Stimulated activated CD4-positive, alpha-beta T cell treated with anti-CD3 and anti-CD28 coated beads, Interleukin-1b, Interleukin-23, amount 100 ng/mL, for 48 hours (primary cell): ENCODE data around the gene MTMR2.
A peak's percentile ranks its signal among the peaks of the same experiment; 100 is the strongest.

ENCODE experiments used
- DNase-seq: peaks from one replicate; pipeline ENCODE4 v3.0.0-alpha.2; 2020

Gene MTMR2

DNA sequence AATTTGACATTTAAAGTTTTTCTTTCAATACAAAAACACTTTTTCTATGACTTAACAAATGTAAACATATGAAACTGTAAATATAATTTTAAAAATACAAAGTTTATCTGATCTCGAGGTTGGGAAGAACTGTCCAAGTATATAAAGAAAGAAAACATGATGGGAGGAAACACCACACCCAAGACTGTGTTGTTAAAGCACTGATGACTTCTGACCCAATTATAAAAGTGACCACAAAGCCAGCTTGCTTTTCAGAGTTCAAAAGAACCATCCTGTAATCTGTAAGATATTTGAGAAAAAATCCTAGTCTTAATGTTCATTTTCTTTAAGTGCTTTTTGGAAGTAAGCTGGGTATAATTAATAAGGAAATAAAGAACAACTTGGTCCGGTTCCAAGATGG is 118.0 kb downstream of the MTMR2 start:
- DNase-seq, result no peak

DNA sequence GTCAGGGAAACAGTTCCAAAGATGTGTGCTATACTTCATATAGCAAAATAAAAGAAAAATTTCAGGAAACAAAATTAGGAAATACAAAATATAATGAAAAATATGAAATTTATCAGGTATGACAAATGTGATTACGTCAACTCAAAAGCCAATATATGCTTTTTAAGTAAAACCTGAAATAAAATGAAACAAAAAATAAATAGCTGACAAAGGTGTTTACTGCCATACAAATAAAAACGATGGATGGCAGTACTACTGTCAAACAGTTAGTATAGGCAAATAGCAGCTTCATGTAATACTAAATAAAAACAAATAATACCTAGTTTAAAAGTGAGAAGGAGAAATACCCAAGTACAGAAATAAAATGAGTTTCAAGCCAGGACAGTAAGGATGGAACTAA is 119.9 kb downstream of the MTMR2 start:
- DNase-seq, result no peak

DNA sequence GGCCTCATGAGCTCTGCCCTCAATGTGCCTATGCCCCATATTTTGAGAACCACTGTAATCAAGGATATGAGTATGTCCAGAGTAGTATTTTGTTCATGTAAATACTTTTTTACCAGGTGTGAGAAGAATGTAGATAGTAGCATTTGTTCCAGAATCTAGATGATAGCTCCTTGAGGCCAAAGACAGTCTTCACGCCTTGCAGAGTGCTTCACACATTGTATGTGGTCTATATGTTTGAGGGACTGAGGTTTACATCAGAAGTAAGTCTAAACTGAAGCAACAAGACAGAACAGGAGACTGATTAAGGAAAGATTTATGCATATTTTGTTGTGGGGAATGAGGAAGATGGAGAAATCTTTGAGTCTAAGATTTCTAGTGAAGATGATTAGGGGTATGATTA is 121.1 kb downstream of the MTMR2 start:
- no peak for DNase-seq

DNA sequence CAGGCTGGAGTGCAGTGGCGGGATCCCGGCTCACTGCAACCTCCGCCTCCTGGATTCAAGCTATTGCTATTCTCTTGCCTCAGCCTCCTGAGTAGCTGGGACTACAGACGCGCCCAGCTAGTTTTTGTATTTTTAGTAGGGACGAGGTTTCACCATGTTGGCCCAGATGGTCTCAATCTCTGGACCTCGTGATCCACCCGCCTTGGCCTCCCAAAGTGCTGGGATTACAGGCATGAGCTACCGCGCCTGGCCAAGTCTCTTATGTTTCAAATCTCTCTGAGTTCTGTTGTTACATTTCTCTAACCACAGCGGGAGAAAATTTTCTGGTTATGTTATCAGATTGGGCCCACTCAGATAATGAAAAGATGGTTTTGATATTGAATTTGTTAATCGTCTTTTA is 123.5 kb downstream of the MTMR2 start:
- no peak for DNase-seq

DNA sequence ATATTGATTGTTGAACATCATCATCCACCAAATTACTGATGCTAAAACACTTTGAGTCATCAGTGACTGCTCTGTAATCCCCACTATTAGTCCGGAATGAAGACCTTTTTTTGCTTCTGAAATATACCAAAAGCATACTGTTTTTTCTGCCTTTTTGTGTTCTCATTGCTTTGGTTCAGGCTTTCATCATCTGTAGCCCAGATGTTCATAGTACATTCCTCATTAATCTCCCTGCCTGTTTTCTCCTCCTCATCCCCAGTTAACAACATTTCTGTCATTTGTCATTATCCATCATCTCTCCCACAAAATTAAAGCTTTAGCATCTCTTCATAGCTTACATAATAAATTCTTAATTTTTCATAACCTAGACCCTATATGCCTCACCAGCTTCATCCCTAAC is 124.4 kb downstream of the MTMR2 start:
- DNase-seq, result no peak

DNA sequence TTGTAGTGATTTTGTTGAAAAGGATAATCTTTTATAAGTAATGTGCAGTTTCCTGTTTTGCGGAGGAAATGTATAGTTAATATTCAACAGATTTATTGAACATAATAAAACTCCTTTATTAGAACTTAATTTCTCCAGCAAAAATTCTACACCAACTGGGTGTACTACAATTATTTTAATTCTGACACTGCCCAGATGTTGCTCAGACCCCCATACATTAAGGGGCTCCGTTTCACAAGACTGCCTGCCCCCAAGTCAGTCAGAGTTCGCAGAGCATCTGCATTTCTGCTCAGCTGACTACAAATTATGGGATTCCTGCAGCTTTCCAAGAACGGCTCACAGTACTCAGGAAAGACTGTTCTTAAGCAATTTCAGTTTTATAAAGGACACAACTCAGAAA is 127.4 kb downstream of the MTMR2 start:
- DNase-seq, result no peak

DNA sequence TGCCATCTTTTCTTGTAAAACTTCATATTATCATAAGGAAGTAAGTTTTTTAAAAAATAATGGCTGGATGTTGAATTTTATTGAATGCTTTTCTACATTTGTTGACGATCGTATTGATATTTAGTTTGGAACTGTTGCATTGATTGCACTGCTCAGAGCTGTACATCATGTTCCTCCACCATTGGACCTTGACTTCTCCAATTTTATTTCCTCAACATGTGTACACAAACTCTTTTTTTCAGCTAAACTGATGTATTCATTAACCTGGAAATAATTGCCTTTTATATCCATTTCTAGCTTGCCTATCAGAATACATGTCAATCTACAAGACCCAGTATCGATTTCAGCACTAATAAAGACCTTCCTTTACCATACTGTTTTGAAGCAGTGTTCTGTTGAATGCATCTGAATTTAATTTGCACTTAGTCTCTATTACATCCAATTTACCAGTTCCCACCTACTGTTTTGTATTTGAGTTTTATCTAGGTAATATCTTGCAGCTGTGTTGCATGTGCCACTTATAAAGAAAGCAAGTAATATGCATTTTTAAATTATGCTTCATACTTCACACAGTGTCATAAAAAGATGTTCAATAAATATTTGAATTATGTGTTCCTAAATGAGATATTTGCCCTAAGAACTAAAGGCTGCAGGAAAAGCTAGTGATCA is 128.1 kb downstream of the MTMR2 start:
- no peak for DNase-seq

DNA sequence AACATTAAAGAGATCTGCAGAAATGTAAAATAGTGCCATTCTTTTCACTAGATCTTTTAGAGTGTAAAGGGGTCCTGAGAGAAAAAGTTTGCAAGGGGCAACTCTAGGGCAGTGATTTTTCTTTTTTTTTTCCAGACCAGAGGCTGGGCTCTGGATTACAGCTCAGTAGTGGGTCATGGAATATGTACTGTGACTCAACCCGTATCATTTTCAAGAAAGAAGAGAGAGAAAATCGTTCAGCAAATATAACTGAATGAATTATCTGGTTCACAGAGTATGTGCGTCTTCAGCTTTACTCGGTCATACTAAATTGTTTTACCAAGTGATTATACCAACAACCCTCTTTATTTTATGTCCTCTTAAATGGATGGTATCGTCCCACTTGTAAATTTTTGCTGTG is 129.8 kb downstream of the MTMR2 start:
- DNase-seq, result no peak

DNA sequence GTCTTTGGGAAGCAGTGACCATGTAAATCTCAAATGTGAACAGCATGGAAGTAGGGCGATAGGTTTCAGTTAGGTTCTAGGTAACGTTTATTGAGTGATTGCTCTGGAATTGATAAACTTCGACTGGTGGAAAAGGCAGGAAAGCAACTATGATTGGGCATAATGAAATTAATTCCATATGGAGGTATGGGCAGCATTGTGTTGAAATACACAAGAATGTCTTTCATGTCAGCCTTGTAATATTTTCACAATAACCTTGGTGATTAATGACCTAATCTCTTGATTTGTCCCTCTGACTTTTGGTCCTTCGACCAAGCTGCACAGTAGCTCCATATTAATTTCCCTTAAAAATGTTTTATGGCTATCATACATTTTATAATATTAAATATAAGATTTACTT is 130.8 kb downstream of the MTMR2 start:
- no peak for DNase-seq

DNA sequence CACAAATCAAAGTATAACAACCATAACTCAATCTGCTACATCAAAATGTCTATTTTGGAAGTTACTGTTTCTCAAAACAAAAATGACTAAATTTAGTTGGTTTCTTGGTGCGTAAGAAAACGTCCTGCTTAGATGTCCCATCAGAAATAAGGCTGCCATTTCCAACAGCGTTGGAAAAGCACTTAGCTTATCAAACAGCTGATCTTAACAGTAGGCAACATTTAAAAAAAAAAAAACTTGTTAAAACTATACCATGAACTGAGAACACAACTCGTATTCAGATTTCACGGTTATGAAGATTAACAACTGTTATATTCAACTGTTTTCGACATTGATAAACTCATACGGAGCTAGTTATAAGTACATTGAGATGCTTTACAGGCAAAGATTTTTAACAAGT is 131.2 kb downstream of the MTMR2 start:
- no peak for DNase-seq

DNA sequence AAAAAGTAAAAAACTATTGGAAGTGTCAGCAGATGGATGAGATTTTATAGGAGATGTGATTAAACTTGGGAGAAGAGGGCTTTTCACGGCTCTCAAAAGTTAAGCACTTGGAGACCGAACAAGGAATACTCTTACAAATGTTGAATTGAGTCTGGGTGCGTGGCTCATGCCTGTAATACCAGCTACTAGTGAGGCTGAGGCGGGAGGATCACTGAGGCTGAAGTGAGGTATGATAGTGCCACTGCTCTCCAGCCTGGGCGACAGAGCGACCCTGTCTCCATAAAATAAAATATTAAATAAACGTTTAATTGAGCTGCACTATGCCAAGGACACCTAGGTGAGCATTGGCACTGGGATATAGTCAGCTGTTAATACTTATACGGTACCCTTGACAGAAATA is 131.7 kb downstream of the MTMR2 start:
- no peak for DNase-seq

DNA sequence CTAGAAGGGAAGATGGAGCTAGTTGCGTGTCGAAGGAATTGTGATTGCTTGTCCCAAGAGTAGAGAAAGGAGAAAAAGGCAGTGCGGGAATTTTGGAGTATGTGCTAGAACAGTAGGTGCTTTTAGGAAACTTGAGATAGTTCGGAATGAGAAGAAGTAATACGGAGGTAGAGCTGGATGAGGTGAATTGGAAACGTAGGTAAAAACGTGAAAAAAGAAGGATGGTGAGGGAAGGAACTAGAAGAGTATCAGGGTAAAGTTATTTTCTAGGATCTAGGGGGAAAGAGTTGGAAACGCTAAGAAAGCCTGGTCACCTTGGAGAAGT is 132.2 kb downstream of the MTMR2 start:
- DNase-seq, result no peak

DNA sequence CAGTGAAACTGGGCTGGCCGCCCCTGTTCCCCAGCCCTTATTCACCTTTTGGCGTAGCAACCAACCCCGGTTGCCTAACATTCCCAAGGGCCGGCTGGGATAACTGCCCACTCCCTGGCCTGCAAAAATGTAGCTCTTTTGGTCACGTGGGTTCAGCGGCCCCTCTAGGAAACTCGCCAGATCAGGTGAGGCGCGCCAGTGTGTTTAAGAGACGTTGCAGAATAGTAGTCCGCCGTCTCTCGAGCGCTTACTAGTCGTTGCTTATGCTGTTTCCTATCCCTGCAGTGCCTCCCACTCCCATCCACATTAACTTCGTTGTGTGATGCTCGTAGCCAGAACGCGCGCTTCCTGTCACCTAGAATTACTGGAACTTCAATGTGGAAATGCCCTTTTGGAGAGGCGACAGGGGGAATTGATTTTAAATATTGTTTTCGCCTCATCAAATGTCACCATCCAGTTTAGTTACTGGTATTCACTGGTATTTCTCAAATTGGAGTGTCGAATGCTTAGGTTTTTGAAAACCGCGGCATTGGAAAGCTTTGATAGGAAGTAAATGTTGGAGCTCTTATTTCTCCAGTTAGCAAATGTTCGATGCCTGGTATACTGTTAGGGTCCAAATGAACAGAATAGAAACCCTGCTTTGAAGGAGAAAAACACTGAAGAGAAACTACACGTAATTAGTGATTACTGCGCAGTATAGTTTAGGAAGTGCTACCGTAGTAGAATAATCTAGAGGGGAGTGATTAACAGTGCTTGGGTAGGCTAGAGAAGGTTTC is 132.8 kb downstream of the MTMR2 start:
- DNase-seq, result peak; percentile 66

DNA sequence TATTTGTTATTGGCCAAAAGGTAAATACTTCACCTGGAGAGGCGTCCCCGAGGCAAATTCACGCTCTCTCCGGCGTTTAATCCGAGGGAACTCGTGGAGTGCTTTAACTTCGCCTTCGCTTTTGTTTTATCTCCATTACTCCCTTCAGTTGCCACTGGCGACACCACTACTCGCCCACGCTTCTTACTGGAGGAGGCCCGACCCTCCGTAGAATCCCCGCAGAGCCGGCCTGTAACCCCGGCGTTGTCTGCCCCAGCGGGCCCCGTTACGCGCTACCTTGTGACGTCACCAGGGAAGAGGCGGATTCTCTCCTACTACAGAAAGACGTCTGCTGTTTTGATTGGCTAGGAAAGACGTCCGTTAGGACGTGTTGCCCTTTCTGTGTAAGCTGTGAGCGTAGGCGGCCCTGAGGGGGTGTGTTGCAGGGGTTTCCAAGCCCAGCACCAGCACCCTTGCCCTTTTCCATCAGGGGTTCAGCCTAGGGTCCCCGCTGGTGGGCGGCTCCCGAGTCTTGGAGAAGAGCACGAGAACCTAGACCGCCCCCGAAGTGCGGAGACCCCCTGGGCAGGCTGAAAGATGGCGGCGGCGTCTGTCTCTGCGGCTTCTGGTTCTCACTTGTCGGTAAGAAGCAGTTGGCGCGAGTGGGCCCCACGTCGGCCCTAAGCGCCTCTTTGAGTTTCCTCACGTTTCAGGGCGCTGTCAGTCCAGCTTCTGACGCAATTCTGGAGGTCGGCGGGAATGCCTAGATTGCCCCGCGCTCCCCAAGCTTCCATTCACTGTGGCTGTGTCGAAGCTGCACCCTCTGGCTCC is 133.6 kb downstream of the MTMR2 start, which contains the start of gene CEP57:
CEP57 (plus strand) TSS at position 376 of the 810 bp plus-strand sequence; CDS start at position 577, 201 bp downstream.
- peak; percentile 96 for DNase-seq

DNA sequence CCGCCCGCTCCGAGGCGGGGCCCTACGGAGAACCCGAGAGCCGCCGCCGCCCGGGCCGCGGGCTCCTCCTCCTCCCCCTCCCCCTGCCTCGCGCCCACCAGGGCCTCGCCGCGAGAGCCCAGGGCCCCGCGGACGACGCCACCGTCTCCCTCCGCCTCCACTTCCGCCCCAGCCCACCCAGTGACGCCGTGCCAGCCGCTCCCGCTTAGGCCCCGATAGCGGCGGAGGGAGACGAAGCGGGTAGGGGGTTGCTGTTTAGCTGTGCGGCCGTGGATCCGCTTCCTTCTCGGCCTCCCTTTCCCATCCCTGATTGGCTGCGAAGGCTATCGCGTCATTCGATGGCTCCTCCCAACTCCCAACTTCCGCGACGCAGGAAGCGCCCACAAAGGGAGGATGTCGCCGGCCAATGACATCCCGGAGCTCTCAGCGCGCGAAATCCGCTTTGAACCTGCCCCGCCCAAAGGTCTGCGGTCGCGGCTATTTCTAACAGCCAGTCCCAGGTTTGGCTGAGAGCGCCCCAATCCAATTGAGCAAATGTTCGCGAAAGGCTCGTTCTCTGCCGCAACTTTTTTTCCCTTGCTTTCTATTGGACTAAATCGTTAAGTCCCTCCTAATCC is 134.3 kb downstream of the MTMR2 start, which contains the start of gene FAM76B:
FAM76B (minus strand) TSS at position 277 of the 617 bp plus-strand sequence. CDS start 304 bp downstream, outside the sequence.
- DNase-seq, result peak; percentile 97

DNA sequence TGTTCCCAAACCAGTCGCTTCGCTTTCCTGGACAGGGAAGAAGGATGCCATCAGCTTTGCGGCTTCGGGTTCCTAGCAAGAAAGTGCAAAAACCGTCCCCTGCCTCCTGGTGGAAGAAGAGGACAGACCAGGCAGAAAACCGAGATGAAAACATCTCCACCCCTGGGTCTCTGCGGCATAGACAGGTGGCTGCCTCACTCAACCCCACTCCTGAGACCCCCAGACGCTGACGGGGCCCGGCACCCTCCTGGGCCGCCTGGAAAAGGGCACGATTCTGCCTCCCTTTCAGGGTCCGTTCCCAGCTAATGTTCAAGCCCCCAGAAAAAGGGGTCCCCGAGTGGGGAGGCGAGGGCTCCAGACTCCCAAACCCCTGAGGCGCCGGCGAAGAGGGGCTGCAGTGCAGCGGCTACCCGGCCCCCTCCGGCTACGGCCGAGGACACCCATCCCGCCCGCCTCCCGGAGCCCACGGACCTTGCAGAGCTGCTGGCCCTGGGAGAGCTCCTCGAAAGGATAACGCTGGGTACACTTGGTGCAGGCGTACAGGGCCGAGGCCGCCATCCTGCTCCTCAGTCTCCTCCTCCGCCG is 134.9 kb downstream of the MTMR2 start:
- peak; percentile 25 for DNase-seq
